Stimulated activated CD8-positive, alpha-beta memory T cell treated with anti-CD3 and anti-CD28 coated beads, Interleukin-7, amount 100 ng/mL, for 4 hours (primary cell): Measurements from ENCODE around the gene DPYD.

Experiments
- DNase-seq, 2 donors: peaks; one replicate each; pipeline ENCODE4 v3.0.0-alpha.2; 2020; ENCODE audit warnings: low read depth in 2 of 2

DPYD gene

DNA sequence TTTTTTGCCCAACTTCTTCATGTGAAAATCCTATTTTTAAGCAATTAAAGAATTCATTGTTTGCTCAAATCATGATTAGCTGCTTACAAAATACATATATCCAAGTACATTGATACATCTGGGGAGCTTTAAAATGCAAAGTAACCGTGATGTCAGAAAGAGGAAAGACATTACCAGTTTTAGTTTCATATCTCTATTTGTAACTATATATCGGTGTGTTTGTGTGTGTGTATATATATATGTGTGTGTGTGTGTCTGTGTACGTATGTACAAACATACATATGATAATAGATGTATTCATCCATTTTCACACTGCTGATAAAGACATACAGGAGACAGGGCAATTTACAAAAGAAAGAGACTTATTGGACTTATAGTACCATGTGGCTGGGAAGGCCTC lies 310.1 kb downstream of the DPYD start:
- DNase-seq, result no peak

DNA sequence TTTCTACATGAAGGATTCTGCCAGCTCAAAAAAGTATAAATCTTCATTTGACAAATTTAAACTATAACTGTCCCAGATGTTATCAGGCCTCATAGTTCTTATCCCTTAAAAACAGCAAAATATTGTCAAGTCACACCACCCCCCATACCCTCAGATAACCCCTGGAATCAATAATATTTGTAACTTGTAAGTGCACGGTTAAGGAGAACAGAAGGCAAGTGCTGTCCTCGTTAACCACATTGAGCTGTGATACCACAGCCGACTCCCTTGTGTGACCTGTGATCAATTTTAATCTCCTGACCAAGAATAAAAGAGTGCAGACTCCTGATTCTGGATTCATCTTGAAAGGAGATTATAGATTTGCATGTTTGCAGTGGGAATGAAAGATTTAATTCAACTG lies 310.7 kb downstream of the DPYD start:
- DNase-seq, result no peak

GRCh38 chr1:97608272-97608671 lies 312.6 kb downstream of the DPYD start:
- no peak for DNase-seq

DNA sequence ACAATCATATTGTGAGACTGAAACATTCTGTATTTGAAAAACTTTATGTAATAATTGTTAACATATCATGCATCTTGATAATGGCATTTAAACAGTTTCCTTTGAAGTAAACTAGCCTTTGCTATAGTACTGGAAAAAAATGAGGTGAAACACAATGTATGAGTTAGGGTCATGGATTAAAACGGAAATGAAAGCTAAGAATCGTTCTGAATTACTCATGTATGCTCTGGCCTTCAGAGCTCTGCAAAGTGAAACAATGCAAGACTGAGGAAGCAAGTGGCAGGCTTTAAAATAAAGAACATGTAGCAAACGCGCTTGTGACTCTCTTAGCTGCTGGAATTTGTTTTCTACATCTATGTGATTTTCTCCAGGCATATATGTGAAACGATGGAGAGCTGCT lies 317.1 kb downstream of the DPYD start:
- DNase-seq, result no peak

DNA sequence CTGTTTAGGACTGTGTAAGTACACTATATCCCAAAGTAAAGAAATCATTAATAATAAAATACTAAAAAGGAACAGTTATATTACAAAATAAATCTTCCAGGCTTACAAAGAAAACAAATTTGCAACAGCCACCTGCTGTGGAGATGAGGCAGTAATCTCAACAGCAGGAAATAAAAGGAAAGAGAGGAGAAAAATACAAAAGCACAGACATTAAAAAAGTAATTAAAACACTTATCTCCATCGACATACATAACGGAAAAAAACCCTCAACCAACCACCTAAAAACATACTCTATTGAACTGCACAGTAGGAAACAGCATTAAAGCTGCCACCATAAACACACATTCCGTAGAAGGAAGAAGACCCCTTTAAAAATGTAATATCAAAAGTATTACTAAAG lies 317.6 kb downstream of the DPYD start:
- DNase-seq, result no peak

- DNase-seq, result no peak
These were observed 321.4 kb downstream of the DPYD start for GRCh38 chr1:97599447-97599846.

GRCh38 chr1:97593192-97593591 lies 327.6 kb downstream of the DPYD start:
- no peak for DNase-seq

- no peak for DNase-seq
These were observed 332.1 kb downstream of the DPYD start for GRCh38 chr1:97588772-97589171.

- no peak for DNase-seq
These were observed 339.2 kb downstream of the DPYD start for GRCh38 chr1:97581614-97582051.

DNA sequence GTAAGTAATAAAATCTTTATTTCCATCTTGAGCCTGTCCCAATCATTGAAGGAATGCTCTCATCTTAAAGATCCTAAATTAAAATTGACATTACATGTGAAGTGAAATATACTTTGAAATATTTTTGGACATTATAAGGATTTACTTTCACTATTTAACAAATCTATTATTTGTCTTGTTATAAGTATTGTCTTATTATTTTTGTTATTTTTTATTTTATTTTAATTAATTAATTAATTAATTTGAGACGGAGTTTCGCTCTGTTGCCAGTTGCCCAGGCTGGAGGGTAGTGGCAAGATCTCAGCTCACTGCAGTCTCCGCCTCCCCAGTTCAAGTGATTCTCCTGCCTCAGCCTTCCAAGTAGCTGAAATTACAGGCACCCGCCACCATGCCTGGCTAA lies 343.2 kb downstream of the DPYD start:
- DNase-seq, result no peak

GRCh38 chr1:97573553-97573952 lies 347.3 kb downstream of the DPYD start:
- no peak for DNase-seq

- no peak for DNase-seq
These were observed 348.3 kb downstream of the DPYD start for GRCh38 chr1:97572561-97572960.

DNA sequence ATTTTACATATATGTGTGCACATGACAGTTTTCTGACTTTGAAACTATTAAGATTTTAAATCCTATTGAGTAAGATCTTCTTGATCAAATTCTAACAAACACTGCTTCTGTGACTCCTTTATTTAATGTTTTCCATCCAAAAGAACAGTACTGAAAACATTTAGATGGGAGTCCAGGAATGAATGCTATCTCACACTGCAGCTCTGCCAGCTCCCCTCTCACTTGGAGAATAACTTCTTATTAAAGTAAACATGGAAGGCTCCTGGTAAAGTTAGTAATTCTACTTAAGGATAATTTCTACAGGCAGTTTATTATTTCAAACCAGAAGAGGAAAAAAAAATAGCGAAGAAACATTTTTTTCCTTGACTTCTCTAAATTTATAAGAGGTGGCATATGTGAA lies 349.1 kb downstream of the DPYD start:
- no peak for DNase-seq

- DNase-seq, result no peak
These were observed 350.1 kb downstream of the DPYD start for GRCh38 chr1:97570691-97571090.

GRCh38 chr1:97567000-97567749 lies 353.7 kb downstream of the DPYD start:
- DNase-seq, result no peak

GRCh38 chr1:97565886-97566285 lies 354.9 kb downstream of the DPYD start:
- no peak for DNase-seq

GRCh38 chr1:97563926-97564325 lies 356.9 kb downstream of the DPYD start:
- no peak for DNase-seq

- no peak for DNase-seq
These were observed 358.8 kb downstream of the DPYD start for GRCh38 chr1:97562081-97562480.

GRCh38 chr1:97560714-97561113 lies 360.1 kb downstream of the DPYD start:
- no peak for DNase-seq

DNA sequence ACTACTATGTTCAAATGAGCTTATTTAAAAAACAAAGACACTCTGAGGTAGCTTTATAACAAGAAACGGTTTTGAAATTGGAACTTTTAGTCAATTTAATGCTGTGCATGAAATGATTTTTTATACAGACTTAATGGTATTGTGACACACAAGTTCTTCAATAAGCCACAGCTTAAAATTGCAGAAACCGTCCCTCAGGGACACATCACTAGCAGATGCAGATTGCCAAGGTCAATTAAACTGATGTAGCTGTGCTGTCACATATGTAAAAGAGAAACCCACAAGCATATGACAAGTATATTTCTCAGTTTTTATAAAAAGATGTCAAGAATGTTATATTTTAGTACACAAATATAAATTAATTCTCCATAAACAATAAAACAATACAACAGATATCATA lies 366.9 kb downstream of the DPYD start:
- DNase-seq, result no peak

DNA sequence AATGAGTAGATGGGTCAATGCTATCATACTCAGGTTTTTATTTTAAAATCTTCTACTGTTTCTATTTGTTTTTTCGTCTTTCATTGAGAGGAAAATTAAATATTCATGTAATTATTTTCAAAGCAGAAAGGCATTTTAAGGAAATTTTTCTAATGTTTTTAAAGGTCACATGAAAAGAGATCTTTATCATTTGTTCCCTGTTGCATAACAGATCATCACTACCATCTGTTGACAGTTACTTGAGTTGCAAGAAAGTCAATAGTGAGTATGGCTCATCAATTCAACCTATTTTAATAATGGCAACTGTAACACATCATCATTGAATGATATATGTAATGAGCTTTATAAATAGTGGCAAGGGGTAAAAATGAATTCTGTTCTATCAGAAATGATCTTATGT lies 369.7 kb downstream of the DPYD start:
- no peak for DNase-seq

DNA sequence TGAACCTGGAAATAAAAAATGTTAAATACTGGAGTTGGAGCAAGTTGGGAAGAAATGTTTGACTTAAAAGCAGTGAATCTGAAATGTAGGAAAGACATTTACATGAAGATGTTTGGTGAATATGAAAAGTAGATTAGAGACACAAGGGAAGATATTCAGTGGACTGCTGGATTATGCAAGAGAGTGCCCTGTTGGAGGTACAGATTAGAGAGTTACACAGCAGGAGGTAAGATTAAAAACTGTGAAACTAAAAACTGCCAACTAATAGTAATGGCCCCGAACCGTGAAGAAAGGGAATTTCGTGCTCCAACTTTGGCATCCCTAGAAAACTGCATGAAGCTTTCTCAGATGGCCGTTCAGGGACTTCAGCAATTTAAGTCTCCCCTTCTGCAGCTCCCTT lies 375.4 kb downstream of the DPYD start:
- DNase-seq, result no peak

- no peak for DNase-seq
These were observed 380.4 kb downstream of the DPYD start for GRCh38 chr1:97540346-97540888.

DNA sequence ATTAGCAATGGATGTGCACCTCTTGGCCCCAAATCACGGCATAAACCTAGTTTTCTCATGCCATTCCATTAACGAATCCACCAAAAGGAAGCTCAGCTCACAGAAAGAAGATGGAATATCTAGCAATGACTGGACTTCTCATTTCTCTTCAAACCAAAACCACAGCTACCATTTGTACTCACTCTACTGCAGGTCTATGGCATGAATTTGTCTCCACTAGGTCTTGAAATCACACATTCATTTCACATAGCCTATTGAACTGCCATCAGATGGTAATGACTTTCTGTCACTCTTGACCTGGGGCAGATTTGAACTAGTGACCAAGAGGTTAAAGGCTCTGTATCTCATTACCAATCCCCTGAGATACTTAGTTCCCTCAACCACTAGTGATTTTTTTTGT lies 382.7 kb downstream of the DPYD start:
- no peak for DNase-seq
